Activated CD8-positive, alpha-beta memory T cell treated with anti-CD3 and anti-CD28 coated beads for 36 hours (primary cell): ENCODE measurements around the gene SNX9. TPM values are rescaled to one million over a fixed set of nuclear protein-coding genes. Genes with fewer than 3 reads are reported as not detected.

Source experiments
- CTCF ChIA-PET: fragments of 350-600 bp; sonication (Branson Sonifier 250); formaldehyde crosslinking; loops from one replicate; lab custom pipeline; 2021; ENCODE audit warnings: antibody characterized with exemption; lab: Charles Lee
- POLR2A ChIA-PET: fragments of 350-600 bp; sonication (Branson Sonifier 250); formaldehyde crosslinking; loops from one replicate; lab custom pipeline; 2021; ENCODE audit warnings: antibody characterized with exemption; lab: Charles Lee
- total RNA-seq, 2 experiments: library from RNA; stranded (reverse); gene quantifications; one replicate each; pipeline ENCODE4 v1.2.3, GENCODE V29; 2021

SNX9 gene
- total RNA-seq, 2 experiments from 2014 or later: 72.2 to 76.4 TPM

- ChIA-PET POLR2A (no interaction called here), CTCF (interaction anchor here (0.9 kb wide), 1 partner anchor 220 kb away, joined by 4 read pairs; no protein-coding TSS in a partner anchor)
Observed at GRCh38 chr6:157976345-157977175, 153.5 kb downstream of the SNX9 start.

- ChIA-PET CTCF (interaction anchor here (0.5 kb wide), 1 partner anchor 547 kb away, joined by 5 read pairs; no protein-coding TSS in a partner anchor), POLR2A (no interaction called here)
Observed at GRCh38 chr6:157977176-157977804, 154.2 kb downstream of the SNX9 start.

- CTCF ChIA-PET: interaction anchor here (0.5 kb wide), 1 partner anchor 548 kb away, joined by 5 read pairs; no protein-coding TSS in a partner anchor
- POLR2A ChIA-PET: no interaction called here
Observed at GRCh38 chr6:157978021-157978783, 155.2 kb downstream of the SNX9 start.

- CTCF ChIA-PET: interaction anchor here (0.6 to 2.8 kb wide), 3 partner anchors 19 to 455 kb away, joined by 3 to 9 read pairs (median 3); no protein-coding TSS in a partner anchor
- POLR2A ChIA-PET: no interaction called here
Observed at GRCh38 chr6:157980288-157981131, 157.5 kb downstream of the SNX9 start.

GRCh38 chr6:157981132-157981394 is 158.0 kb downstream of the SNX9 start:
- ChIA-PET POLR2A (no interaction called here), CTCF (interaction anchor here (0.9 to 2.8 kb wide), 3 partner anchors 19 to 68 kb away, joined by 3 to 9 read pairs (median 3); no protein-coding TSS in a partner anchor)

- ChIA-PET CTCF (interaction anchor here (0.6 to 2.8 kb wide), 6 partner anchors 17 to 658 kb away, joined by 3 to 9 read pairs (median 3); partner anchors contain the start of gene TMEM242), POLR2A (interaction anchor here (0.6 to 0.8 kb wide), 3 partner anchors 34 to 231 kb away, joined by 3 to 5 read pairs (median 3); no protein-coding TSS in a partner anchor)
Observed at GRCh38 chr6:157981395-157982101, 158.5 kb downstream of the SNX9 start, which contains the start of gene SYNJ2. Gene SYNJ2, plus strand, starts transcription at chr6:157981863. Its CDS starts 99 bp downstream, at chr6:157981962.

- CTCF ChIA-PET: interaction anchor here (0.6 to 2.8 kb wide), 7 partner anchors 10 to 659 kb away, joined by 3 to 9 read pairs (median 3); partner anchors contain the start of gene TMEM242
- POLR2A ChIA-PET: interaction anchor here (0.6 to 1.2 kb wide), 4 partner anchors 35 to 230 kb away, joined by 3 to 7 read pairs (median 4); no protein-coding TSS in a partner anchor
Observed at GRCh38 chr6:157982102-157982562, 159.1 kb downstream of the SNX9 start.

- ChIA-PET POLR2A (interaction anchor here (1.2 kb wide), 1 partner anchor 44 kb away, joined by 7 read pairs; no protein-coding TSS in a partner anchor), CTCF (interaction anchor here (1.0 to 2.8 kb wide), 4 partner anchors 11 to 87 kb away, joined by 3 to 9 read pairs (median 4); no protein-coding TSS in a partner anchor)
Observed at GRCh38 chr6:157982563-157983405, 159.7 kb downstream of the SNX9 start.

GRCh38 chr6:157983406-157984119 is 160.5 kb downstream of the SNX9 start:
- ChIA-PET CTCF (interaction anchor here (0.5 to 2.0 kb wide), 3 partner anchors 12 to 753 kb away, joined by 3 to 4 read pairs (median 3); no protein-coding TSS in a partner anchor), POLR2A (interaction anchor here (1.2 kb wide), 1 partner anchor 43 kb away, joined by 7 read pairs; no protein-coding TSS in a partner anchor)

GRCh38 chr6:157984128-157984527 is 161.1 kb downstream of the SNX9 start:
- POLR2A ChIA-PET: no interaction called here

GRCh38 chr6:157984686-157985225 is 161.7 kb downstream of the SNX9 start:
- POLR2A ChIA-PET: no interaction called here
- CTCF ChIA-PET: interaction anchor here (0.8 to 2.0 kb wide), 3 partner anchors 30 to 64 kb away, joined by 3 to 4 read pairs (median 3); no protein-coding TSS in a partner anchor

More at GRCh38 chr6:157984128-157984527, 161.1 kb downstream of the SNX9 start:
- CTCF ChIA-PET: interaction anchor here (0.5 to 2.0 kb wide), 3 partner anchors 31 to 752 kb away, joined by 3 to 4 read pairs (median 3); no protein-coding TSS in a partner anchor

- ChIA-PET POLR2A (no interaction called here), CTCF (interaction anchor here (1.3 kb wide), 1 partner anchor 40 kb away, joined by 3 read pairs; no protein-coding TSS in a partner anchor)
Observed at GRCh38 chr6:157985378-157986155, 162.5 kb downstream of the SNX9 start.

GRCh38 chr6:157987788-157988699 is 165.0 kb downstream of the SNX9 start:
- ChIA-PET CTCF (no interaction called here), POLR2A (no interaction called here)
